ENCODE data around the gene SMYD5. TPM values are rescaled to one million over a fixed set of nuclear protein-coding genes. Genes with fewer than 3 reads are reported as not detected.

The SMYD5 gene
- total and polyA plus RNA-seq, 2 donors (not counting 3 experiments of a cell fraction or from before 2014, with no cell fraction given), result 16.2 to 31.7 TPM

DNA sequence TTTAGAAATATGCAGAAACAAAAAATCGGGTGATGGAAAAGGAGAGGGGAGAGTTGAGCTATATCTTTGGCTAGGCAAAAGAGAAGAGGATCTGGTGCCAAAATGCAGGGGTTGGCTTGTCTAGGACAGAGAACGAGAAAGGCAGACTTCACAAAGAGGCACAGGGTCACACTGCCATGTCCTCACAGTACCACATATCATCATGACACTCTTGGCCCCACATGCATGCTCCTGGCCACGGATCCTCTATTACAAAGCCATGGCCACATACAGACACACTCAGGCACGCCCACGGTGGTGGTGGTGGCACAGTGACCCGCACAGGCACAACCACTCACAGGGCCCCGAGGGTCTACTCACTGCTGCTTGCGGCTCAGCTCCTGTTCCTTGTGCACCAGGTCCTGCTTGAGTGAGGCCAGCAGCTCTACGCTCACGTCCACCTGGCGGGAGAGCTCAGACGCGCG, 54.4 kb downstream of the SMYD5 start:
- H2AFZ ChIP-seq (ENCODE audit: low read depth, low read length), result no peak overlapping the region
- CTCF ChIA-PET, result interaction anchor here (0.8 to 1.8 kb wide), 5 partner anchors 9 to 23 kb away, joined by 3 to 6 read pairs (median 4); no protein-coding TSS in a partner anchor
- no peak overlapping the region for H3K4me3 ChIP-seq (replicated peaks in 1 of 3; ENCODE audit: insufficient read depth in 1 of 3, low read depth in 1 of 3, low read length in 3 of 3)
- peaks cover 40 to 48% of the 10 kb centered on the region in 2 experiments for H3K27me3 ChIP-seq (ENCODE audit: control insufficient read depth in 2 of 2, insufficient read depth in 2 of 2, low read length in 2 of 2)
- no peaks in the 10 kb centered on the region for H3K9me3 ChIP-seq (replicated peaks; ENCODE audit: control insufficient read depth, insufficient read depth, low read length)
- H3K4me2 ChIP-seq (ENCODE audit: insufficient read depth, low read length), result no peak overlapping the region
- POLR2A ChIA-PET, result no interaction called here
- dilution Hi-C loops (cut with MboI; ENCODE audit: extremely low pct_ligation_motif_present, low sequenced_read_pairs), result no loop called here
- H3K36me3 ChIP-seq (ENCODE audit: control insufficient read depth in 2 of 2, extremely low read depth in 1 of 2, insufficient read depth in 2 of 2, low read length in 2 of 2), result no peaks in the 10 kb centered on the region
- no peaks in the 10 kb centered on the region for H3K79me2 ChIP-seq (ENCODE audit: control insufficient read depth, insufficient read depth, low read length)
- no peaks in the 10 kb centered on the region for H4K20me1 ChIP-seq (replicated peaks; ENCODE audit: control insufficient read depth, extremely low read depth, insufficient read depth, low read length)
- intact Hi-C loops (cut with micrococcal nuclease), result no loop called here
- BruUV-seq (replicated peaks), result no TSS peak
- no peaks in the 10 kb centered on the region for H3K4me1 ChIP-seq (ENCODE audit: control insufficient read depth, extremely low read depth, insufficient read depth, low read length)
- no peak overlapping the region for H3K27ac ChIP-seq (ENCODE audit: insufficient read depth, low read depth, low read length)
- H3K9ac ChIP-seq (replicated peaks; ENCODE audit: extremely low read depth, insufficient read depth, low read length), result no peak overlapping the region
- no peak for FAIRE-seq
- no peak for DNase-seq (ENCODE audit: low read depth, low spot score)
- TF ChIP-seq, protein P1, sequence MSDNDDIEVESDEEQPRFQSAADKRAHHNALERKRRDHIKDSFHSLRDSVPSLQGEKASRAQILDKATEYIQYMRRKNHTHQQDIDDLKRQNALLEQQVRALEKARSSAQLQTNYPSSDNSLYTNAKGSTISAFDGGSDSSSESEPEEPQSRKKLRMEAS (IDR thresholded peaks at IDR 0.05; ENCODE audit: insufficient read depth, insufficient read length), result no peak
- TF ChIP-seq MYC (IDR thresholded peaks at IDR 0.05; ENCODE audit: low read depth, low read length) (no peak), FOS (IDR thresholded peaks at IDR 0.05; ENCODE audit: borderline replicate concordance, insufficient read depth, low read length) (no peak), JUN (IDR thresholded peaks at IDR 0.05; ENCODE audit: borderline replicate concordance, insufficient read depth, insufficient read length, low read depth) (no peak), POLR2AphosphoS5 (IDR thresholded peaks at IDR 0.05; ENCODE audit: insufficient read depth, low read depth, low read length) (no peak)
- TF ChIP-seq, protein P2, sequence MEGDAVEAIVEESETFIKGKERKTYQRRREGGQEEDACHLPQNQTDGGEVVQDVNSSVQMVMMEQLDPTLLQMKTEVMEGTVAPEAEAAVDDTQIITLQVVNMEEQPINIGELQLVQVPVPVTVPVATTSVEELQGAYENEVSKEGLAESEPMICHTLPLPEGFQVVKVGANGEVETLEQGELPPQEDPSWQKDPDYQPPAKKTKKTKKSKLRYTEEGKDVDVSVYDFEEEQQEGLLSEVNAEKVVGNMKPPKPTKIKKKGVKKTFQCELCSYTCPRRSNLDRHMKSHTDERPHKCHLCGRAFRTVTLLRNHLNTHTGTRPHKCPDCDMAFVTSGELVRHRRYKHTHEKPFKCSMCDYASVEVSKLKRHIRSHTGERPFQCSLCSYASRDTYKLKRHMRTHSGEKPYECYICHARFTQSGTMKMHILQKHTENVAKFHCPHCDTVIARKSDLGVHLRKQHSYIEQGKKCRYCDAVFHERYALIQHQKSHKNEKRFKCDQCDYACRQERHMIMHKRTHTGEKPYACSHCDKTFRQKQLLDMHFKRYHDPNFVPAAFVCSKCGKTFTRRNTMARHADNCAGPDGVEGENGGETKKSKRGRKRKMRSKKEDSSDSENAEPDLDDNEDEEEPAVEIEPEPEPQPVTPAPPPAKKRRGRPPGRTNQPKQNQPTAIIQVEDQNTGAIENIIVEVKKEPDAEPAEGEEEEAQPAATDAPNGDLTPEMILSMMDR (IDR thresholded peaks at IDR 0.05; ENCODE audit: extremely low read depth in 1 of 2, insufficient read depth in 1 of 2, low read depth in 1 of 2, low read length in 2 of 2), result no peak
- no peaks in the 10 kb centered on the region for H3K9me1 ChIP-seq (replicated peaks; ENCODE audit: control insufficient read depth, extremely low read depth, insufficient read depth, low read length)
